ENCODE results near the gene CELF5.
"Not testable (repeated sequence)": the region's sequence is repeated elsewhere in the genome, so short reads cannot be mapped to it uniquely, and the experiment has no call there.

CELF5 gene

DNA sequence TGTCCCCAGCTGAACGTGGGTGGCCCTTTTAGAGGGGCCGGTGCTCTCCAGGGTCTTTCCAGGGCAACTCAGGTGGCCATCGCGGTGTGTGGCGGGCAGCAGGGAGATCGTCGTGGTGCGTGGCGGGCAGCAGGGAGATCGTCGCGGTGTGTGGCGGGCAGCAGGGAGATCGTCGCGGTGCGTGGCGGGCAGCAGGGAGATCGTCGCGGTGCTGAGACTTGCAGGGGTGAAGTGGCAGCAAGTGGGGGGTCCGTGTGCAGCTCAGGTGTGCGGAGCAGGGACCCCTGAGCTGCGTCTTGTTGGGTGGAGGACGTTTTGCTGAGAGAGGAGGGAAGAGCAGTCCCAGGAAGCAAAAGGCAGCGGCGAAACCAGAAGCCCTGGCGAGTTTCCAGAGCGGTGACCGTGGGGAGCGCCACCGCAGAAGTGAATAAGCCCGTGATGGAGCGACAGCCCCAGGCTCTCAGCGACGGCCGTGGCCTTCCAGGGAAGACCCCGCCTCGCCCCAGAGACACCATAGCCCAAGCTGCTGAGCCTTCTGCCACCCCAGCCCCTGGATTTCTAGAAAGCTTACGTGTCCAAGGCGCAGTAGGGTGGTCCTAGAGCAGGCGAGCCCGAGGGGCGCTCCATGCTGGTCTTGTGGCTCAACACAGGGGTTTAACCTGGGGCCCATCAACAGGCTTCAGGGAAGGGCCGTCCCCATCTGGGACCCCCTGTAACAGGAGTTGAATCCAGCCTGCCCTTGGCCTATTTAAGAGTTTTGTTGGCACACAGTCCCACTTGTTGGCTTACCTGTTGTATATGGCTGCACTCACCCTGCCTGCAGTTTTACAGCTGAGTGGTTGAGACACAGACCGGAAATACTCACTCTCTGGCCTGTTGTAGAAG is 33.3 kb upstream of the CELF5 start:
- DNase-seq = no peak

DNA sequence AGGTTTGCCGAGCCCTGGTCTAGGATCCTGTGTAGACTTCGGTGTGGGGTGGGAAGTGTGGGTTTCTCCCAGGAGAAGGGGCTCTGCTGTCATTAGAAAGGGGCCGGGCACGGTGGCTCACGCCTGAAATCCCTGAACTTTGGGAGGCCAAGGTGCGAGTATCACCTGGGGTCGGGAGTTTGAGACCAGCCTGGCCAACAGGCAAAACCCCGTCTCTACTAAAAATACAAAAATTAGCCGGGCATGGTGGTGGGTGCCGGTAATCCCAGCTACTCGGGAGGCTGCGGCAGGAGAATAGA is 32.7 kb upstream of the CELF5 start:
- not testable (repeated sequence) for DNase-seq

DNA sequence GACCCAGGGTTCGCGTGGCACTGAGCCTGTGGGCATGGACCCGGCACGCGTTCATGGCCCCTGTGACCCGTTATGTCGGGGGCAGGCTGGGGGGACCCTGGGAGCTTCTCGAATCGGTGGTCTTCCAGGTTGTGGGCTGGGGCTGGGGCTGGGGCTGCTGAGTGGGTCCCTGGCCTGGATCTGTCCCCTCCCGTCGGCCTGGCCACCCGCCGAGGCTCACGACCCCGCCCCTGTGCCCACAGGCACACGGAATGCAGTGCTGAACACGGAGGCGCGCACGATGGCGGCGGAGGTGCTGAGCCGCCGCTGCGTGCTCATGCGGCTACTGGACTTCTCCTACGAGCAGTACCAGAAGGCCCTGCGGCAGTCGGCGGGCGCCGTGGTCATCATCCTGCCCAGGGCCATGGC is 32.2 kb upstream of the CELF5 start:
- no peak for DNase-seq

DNA sequence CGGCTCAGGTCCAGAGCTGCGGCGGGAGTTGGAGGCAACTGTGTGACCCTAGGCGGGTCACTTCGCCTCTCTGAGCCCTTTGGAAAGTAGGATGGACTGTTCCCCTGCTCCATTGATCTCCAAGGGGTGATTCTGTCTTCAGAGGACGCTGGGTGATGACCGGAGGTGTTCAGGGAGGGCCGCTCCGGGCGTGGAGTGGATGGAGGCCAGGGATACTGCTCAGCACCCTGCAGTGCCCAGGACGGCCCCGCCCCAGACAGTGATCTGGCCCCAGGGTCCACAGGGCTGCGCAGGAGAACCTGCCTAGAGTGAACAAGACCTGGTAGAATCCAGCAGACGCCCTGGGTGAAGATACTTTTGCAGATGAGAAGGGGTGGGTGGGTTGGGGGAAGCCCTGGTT is 31.8 kb upstream of the CELF5 start:
- no peak for DNase-seq

DNA sequence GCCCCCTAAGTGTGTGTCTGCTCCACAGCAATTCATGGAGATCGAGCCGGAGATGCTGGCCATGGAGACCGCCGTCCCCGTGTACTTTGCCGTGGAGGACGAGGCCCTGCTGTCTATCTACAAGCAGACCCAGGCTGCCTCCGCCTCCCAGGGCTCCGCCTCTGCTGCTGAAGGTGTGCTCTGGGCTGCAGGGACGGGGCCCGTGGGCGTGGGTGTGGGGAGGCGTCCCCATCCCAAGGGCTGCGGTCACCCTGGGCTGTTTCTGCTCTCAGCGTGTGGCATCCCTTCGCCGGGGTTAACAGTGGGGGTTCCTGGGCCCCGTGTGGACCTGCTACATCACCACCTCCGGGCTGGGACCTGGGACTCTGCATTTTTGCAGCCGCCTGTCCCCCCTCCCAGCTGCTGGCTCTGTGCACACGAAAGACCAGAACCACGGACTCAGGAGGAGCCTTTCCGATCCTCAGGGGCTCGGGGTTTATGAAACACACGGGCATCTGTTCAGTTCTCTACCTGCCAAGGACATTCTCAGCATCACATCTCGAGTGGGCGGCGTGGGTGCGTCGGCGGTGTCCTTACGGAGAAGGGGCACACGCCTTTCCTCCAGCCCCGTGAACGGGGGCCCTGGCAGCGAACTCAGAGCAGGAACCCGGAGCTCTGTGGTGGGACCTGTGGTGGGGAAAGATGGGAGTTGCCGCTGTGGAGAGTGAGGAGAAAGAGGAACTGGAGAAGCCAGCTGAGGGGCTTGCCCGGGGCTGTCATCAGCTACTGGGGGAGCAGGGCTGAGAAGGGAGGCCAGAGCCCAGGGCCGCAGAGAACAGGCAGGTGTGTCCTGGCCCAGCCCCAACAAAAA is 31.0 kb upstream of the CELF5 start:
- no peak for DNase-seq

DNA sequence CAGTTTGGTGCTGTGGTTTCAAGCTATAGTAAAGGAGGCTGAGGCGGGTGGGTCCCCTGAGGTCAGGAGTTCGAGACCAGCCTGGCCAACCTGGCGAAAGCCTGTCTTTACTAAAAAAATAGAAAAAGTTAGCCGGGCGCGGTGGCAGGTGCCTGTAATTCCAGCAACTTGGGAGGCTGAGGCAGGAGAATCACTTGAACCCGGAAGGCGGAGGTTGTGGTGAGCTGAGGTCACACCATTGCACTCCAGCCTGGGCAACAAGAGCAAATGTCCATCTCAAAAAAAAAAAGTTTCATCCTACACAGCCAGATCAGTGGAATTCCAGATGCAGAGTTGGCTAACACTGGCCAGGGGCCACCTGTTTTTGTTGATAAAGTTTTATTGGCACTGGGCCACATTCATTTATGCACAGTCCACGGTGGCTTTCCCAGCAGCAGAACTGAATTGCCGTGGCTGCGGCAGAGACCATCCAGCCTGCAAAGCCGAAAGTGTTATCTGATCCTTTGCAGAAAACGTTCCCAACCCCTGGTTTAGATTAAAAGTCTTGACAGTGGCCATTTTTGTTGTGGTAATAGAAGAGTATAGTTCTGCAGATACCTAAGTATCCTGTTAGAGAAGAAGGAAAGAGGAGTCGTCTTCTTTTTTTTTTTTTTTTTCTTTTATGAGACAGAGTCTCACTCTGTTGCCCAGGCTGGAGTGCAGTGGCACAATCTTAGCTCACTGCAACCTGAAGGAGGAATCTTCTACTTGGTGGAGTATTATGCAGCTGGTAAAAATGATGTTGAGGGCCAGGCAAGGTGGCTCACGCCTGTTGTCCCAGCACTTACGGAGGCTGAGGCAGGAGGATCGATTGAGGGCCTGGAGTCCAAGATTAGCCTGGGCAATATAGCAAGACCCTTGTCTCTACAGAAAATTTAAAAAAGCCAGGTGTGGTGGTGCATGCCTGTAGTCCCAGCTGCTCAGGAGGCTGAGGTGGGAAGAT is 30.1 kb upstream of the CELF5 start:
- DNase-seq = no peak

DNA sequence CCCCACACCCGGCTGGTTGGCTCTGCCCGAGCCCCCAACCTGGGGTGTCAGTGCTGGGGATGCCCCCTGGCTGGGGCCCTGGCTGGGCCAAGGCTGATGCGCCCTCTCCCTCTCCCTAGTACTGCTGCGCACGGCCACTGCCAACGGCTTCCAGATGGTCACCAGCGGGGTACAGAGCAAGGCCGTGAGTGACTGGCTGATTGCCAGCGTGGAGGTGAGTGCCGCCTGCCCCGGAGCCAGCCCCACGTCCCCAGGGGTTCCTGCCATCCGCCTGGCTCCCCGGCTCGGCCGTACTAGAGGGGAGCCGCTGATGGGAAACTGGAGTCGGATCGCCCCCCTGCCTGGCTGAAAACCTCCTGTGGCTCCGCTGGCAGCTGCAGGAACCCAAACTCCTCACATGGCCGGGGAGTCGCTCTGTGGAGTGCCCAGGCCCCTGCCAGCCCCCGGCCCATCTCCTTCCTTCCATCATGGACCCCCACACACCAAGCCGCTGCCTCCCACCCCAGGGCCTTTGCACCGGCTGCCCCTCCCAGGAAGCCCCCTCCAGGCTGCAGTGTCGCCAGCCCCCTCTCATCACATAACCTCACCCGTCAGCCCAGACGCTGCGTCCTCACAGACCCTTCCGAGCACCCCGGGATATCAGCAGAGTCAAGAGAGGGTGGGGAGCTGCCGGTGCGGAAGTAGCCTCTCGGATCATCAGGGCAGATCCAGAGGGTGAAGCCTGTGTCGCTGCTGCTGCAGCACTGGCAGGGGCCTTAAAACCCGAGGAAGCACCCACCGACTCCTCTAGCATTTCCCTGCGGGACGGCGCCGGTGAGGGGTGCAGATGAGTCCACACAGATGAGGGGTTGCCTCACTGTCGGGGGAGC is 28.2 kb upstream of the CELF5 start:
- no peak for DNase-seq

DNA sequence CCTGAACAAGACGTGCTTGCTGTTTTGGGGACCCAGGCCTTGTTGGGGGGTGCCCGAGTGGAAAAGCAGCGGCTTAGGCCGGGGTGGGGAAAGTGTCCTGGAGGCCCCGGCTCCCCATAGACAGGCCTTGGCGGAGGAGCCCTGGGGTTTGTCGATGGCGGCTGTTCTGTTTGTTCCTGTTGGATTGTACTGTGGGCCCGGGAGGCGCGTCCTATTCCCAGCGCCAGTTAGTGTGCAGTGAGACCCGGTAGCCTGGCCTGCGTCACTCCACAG is 27.6 kb upstream of the CELF5 start:
- no peak for DNase-seq

DNA sequence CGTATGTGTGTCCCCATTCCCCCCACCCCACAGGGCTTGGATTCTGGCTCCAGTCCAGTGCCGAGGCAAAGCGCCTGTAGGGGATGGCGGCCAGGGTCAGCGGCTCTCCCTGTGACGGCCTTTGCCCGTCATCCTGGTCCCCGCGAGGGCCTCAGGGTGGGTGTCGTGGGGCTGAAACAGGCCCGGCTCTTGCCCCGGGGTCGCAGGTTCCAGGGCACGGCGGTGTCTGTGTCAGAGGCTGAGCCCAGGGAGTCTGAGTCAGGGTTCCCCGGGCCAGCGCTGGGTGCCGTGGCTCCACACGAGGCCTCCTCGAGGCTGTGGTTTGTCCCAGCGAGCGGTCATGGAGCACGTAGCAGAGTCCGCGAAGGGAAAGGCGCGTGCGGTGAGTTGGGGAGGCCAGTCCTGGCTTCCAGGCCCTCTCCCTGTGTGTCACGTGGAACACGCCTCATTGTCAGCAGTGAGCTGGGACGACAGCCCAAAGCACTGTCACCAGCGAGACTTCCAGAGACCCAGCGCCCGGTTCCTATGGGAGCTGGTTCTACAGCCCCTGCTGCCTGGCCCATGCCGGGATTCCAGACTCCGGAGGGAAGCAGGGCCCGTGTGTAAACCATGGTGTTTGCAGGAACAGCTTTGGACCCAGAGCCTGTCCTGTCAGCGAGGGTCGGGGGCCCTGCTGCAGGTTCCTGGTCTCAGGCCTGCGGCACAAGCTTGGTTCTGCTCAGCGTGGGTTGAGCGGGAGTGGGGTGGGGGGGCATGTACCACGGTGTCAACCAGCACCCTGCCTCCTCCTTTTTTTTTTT is 25.4 kb upstream of the CELF5 start:
- no peak for DNase-seq

DNA sequence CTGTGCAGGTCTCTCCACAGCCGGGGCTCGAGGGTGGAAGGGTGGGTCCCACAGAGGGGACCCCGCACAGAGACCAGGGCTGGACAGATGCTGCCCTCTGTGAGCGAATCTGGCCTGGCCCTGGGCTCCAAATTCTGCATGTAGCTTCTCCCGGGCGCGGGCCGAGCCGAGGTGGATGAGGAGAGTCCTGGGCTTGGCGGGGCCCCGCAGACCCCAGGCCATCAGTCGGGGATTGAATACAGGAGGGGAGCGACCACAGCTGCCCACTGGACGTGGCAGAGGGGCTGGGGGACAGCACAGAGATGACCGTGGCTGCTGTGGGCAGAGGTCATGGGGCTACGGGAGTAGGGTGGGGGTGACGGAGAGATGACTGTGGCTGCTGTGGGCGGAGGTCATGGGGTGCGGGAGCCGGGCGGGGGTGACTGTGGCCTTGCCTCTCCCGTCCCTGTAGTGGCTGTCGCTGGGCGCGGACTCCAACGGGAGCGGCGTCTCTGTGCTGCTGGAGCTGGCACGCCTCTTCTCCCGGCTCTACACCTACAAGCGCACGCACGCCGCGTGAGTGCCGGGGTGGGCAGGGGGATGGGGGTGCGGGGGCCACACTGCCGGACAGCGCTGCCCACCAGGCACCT is 23.3 kb upstream of the CELF5 start:
- no peak for DNase-seq

DNA sequence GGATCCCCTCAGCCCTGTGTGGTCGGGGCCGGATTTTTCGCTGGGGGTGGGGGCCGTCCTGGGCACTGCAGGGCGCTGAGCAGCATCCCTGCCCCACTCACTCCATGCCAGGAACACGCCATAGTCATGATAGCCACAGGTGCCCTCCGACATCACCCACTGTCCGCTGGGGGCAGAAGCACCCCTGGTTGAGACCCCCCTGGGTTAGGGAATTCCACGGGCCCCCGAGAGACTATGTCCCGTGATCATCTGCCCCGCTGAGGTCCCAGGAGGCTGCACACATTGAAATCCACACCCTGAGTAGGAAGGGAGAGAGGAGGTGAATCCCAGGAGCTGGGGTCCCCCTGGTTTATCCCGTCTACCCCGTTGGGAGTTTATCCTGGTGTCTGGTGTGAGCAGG is 22.6 kb upstream of the CELF5 start:
- DNase-seq = no peak

DNA sequence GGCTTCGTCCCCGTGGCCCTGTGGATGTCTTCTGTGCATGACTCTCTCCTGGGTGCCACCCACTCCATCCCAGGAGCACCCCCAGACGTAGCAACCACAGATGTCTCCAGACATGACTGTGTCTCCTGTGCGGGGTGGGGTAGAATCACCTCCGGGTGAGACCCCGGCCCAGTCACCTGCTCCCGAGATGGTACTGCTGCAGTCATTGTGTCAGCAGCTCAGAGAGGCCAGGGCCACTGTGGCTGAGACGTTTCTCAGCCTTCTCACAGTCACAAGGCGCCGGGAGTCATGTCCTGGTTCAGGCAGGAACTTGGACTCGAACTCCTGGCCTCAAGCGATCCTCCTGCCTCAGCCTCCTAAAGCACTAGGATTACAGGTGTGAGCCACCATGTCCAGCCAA is 22.1 kb upstream of the CELF5 start:
- no peak for DNase-seq

DNA sequence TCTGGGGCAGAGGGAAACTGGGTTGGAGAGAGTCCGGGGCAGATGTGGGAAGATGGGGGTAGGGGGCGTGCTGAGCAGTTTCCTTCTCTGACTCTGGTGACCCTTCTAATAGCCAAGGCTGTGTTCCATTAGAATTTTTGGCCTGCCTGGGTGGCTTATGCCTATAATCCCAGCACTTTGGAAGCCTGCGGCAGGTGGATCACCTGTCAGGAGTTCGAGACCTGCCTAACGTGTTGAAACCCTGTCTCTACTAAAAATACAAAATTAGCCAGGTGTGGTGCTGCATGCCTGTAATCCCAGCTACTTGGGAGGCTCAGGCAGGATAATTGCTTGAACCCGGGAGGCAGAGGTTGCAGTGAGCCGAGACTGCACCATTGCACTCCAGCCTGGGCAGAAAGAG is 21.6 kb upstream of the CELF5 start:
- DNase-seq = not testable (repeated sequence)

DNA sequence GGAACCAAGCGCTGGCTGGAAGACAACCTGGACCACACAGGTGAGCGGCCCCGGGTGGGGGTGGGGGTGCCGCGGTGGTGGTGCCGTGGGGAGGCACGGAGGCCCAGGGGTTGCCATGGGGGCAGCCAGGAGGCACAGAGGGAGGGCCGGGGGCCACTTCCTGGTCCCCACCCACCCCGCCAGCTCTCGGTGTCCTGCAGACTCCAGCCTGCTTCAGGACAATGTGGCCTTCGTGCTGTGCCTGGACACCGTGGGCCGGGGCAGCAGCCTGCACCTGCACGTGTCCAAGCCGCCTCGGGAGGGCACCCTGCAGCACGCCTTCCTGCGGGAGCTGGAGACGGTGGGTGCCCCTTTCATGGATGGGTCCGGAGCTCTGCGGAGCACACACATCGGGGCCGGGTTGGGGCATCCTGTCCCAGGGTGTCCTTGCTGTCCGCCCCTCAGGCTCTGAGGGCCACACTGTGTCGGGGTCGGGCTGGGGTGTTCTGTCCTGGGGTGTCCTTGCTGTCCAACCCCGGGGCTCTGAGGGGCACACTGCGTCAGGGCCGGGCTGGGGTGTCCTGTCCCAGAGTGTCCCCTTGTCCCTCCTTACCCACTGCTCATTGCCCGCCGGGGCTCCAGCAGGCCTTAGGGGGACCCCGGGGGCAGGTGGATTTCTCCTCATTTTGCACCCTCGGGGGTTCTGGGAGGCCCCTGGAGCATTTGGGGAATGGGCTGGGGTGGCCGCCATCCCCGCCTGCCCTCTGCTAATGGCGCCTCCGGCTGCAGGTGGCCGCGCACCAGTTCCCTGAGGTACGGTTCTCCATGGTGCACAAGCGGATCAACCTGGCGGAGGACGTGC is 20.4 kb upstream of the CELF5 start:
- no peak for DNase-seq

DNA sequence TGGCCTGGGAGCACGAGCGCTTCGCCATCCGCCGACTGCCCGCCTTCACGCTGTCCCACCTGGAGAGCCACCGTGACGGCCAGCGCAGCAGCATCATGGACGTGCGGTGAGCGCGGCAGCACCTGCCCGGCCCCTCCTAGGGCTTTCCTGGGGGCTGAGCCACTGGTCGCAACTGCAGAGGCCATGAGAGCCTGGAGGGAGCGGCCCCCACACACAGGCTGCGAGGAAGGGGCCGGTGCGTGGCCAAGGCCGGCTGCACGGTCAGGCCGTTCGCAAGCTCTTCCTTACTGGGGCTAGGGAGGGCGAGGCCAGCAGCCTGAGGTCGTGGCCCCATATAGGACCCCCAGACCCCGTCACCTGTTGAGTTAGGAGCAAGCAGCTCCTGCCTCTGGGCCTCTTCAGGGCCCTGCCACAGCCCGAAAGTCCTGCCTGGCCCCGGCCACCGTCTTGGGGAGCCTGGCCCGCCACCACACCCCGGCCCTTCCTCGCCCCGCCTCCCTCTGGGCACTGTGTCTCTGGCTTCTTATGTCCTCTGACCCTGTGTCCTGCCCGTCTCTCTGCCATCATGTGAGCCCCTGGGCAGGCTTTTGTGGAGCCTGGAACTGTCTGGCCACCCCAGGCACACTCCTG is 19.7 kb upstream of the CELF5 start:
- DNase-seq = no peak

DNA sequence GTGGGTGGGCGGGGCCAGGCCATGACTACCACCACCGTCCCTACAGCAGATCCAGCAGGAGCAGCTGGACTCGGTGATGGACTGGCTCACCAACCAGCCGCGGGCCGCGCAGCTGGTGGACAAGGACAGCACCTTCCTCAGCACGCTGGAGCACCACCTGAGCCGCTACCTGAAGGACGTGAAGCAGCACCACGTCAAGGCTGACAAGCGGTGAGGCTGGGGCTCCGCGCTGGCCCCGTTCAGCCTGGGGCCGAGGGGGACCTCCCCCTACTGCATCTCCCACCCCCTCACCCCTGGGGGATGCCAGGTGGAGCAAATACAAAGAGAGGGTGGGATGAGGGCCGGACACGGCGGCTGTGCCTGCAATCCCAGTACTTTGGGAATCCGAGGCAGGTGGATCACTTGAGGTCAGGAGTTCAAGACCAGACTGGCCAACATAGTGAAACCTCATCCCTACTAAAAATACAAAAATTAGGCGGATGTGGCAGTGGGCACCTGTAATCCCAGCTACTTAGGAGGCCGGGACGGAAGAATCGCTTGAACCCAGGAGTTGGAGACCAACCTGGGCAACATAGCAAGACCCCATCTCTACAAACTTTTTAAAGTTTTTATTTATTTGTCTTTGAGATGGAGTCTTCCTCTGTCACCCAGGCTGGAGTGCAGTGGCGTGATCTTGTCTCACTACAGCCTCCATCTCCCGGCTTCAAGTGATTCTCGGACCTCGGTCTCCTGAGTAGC is 18.1 kb upstream of the CELF5 start:
- no peak for DNase-seq

DNA sequence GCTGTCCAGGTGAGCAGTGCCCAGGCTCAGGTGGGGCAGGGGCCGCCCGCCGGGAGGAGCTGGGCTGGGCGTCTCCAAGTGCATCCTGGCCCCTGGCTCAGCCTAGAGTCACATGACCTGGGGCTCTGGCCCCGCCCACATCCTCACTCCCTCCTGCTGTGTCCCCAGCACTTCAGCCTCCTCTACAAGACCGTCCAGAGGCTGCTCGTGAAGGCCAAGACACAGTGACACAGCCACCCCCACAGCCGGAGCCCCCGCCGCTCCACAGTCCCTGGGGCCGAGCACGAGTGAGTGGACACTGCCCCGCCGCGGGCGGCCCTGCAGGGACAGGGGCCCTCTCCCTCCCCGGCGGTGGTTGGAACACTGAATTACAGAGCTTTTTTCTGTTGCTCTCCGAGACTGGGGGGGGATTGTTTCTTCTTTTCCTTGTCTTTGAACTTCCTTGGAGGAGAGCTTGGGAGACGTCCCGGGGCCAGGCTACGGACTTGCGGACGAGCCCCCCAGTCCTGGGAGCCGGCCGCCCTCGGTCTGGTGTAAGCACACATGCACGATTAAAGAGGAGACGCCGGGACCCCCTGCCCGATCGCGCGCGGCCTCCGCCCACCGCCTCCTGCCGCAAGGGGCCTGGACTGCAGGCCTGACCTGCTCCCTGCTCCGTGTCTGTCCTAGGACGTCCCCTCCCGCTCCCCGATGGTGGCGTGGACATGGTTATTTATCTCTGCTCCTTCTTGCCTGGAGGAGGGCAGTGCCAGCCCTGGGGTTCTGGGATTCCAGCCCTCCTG is 16.8 kb upstream of the CELF5 start:
- DNase-seq = no peak
